HepG2 (cell line): ENCODE results near the gene LCN2. TPM values are rescaled to one million over a fixed set of nuclear protein-coding genes. Genes with fewer than 3 reads are reported as not detected.

Source experiments
- ATAC-seq: fragments of 200-7000 bp; cut with Tn5 transposase; 3 replicates; pipeline ENCODE4 v1.9.1; 2020; ENCODE audit warnings: mild to moderate bottlenecking, moderate library complexity
- BruUV-seq: library from RNA; stranded (reverse); fragments of 400-500 nt; replicated peaks from 2 replicates; lab custom pipeline; 2021; lab: Mats Ljungman, UMichigan
- CTCF ChIA-PET: fragments of 300-600 bp; formaldehyde crosslinking; extraction: SDS; loops from one replicate; lab custom pipeline; 2021; ENCODE audit warnings: low total read pairs, inconsistent platforms, low intra/inter-chr PET ratio; lab: Yijun Ruan, JAX
- POLR2A ChIA-PET: fragments of 350-600 bp; sonication (Branson Sonifier 250); formaldehyde crosslinking; loops from one replicate; lab custom pipeline; 2020; ENCODE audit warnings: antibody characterized with exemption, inconsistent platforms; lab: Yijun Ruan, JAX
- DNase-seq: peaks from one replicate; pipeline ENCODE4 v3.0.0-alpha.2; 2015; ENCODE audit warnings: low spot score
- FAIRE-seq: peaks from 3 replicates; lab custom pipeline; 2011; peaks lifted over from hg19 to GRCh38; lab: Jason Lieb, UNC
- H2AFZ ChIP-seq: one replicate; pipeline ENCODE4 v1.6.1; 2011; ENCODE audit warnings: low read length, inconsistent platforms
- H3K27ac ChIP-seq: fragments of 300-600 bp; 3 replicates; pipeline ENCODE4 v1.8.0; 2011; ENCODE audit warnings: mixed run types, mild to moderate bottlenecking, mixed read lengths, low read length, inconsistent platforms; ENCODE audit not compliant: insufficient read depth; ENCODE audit errors: extremely low read length
- H3K27me3 ChIP-seq, 2 experiments: fragments of 200-600 bp in 1 of 2; 2 replicates in 1 of 2; 3 replicates in 1 of 2; pipeline versions ENCODE4 v1.6.0 to v1.8.0; 2011; ENCODE audit warnings: low read length in 2 of 2, mild to moderate bottlenecking in 2 of 2, moderate library complexity in 2 of 2, inconsistent platforms in 1 of 2; ENCODE audit not compliant: insufficient read depth in 2 of 2, control insufficient read depth in 1 of 2
- H3K36me3 ChIP-seq, 2 experiments: fragments of 200-600 bp in 1 of 2; replicated peaks in 1 of 2; 2 replicates in 1 of 2; 3 replicates in 1 of 2; pipeline versions ENCODE4 v1.5.1 to v1.8.0; 2011; ENCODE audit warnings: low read length in 2 of 2, inconsistent platforms in 1 of 2; ENCODE audit not compliant: insufficient read depth in 2 of 2, control insufficient read depth in 1 of 2
- H3K4me1 ChIP-seq: 2 replicates; pipeline ENCODE4 v1.5.1; 2012; ENCODE audit warnings: low read length, inconsistent platforms; ENCODE audit not compliant: insufficient read depth
- H3K4me2 ChIP-seq: 2 replicates; pipeline ENCODE4 v1.6.0; 2011; ENCODE audit warnings: low read depth, low read length, inconsistent platforms
- H3K4me3 ChIP-seq, 3 experiments: fragments of 200-600 bp in 1 of 3; sonication (generic), shearing (Covaris generic) in 1 of 3; replicated peaks in 1 of 3; 2 replicates each; pipeline ENCODE4 v1.5.1; 2011 to 2016; ENCODE audit warnings: low read length in 3 of 3, inconsistent platforms in 2 of 3, low read depth in 2 of 3, mild to moderate bottlenecking in 2 of 3, control low read depth in 1 of 3, mixed read lengths in 1 of 3; ENCODE audit not compliant: insufficient read depth in 1 of 3
- H3K79me2 ChIP-seq: one replicate; pipeline ENCODE4 v1.6.1; 2011; ENCODE audit warnings: low read length, inconsistent platforms; ENCODE audit not compliant: insufficient read depth
- H3K9ac ChIP-seq: 2 replicates; pipeline ENCODE4 v1.6.0; 2011; ENCODE audit warnings: mild to moderate bottlenecking, low read depth, low read length, inconsistent platforms; ENCODE audit not compliant: insufficient read depth
- H3K9me3 ChIP-seq: 2 replicates; pipeline ENCODE4 v1.5.1; 2012; ENCODE audit warnings: mild to moderate bottlenecking, low read length
- H4K20me1 ChIP-seq: 2 replicates; pipeline ENCODE4 v1.6.0; 2011; ENCODE audit warnings: inconsistent platforms, mild to moderate bottlenecking, low read length, moderate library complexity; ENCODE audit not compliant: insufficient read depth
- FOXA3 ChIP-seq: IDR thresholded peaks from 2 replicates; pipeline ENCODE4 v1.6.1; 2016; ENCODE audit warnings: missing genetic modification reagents, missing compliant biosample characterization
- HNF1A ChIP-seq, 2 experiments: sonication (generic) in 1 of 2; formaldehyde crosslinking in 1 of 2; IDR thresholded peaks; 2 replicates each; pipeline versions ENCODE4 v1.4.0 to v1.6.1; 2016 to 2020; ENCODE audit warnings: borderline replicate concordance in 1 of 2, low read depth in 1 of 2, mild to moderate bottlenecking in 1 of 2, missing genetic modification reagents in 1 of 2
- IRF9 ChIP-seq: sonication (generic); formaldehyde crosslinking; IDR thresholded peaks from 2 replicates; pipeline ENCODE4 v1.8.0; 2022; ENCODE audit warnings: missing genetic modification reagents, mild to moderate bottlenecking, borderline replicate concordance
- MTF2 ChIP-seq: sonication (generic); formaldehyde crosslinking; IDR thresholded peaks from 2 replicates; pipeline ENCODE4 v1.5.0; 2020; ENCODE audit warnings: missing genetic modification reagents, borderline replicate concordance
- NCOA5 ChIP-seq: sonication (generic); formaldehyde crosslinking; IDR thresholded peaks from 2 replicates; pipeline ENCODE4 v1.4.0; 2020; ENCODE audit warnings: missing genetic modification reagents
- NFKBIZ ChIP-seq: IDR thresholded peaks from 2 replicates; pipeline ENCODE4 v1.6.1; 2018; ENCODE audit warnings: missing genetic modification reagents, missing compliant biosample characterization
- ZBTB2 ChIP-seq: sonication (generic); formaldehyde crosslinking; IDR thresholded peaks from 2 replicates; pipeline ENCODE4 v1.8.0; 2022; ENCODE audit warnings: low read depth, missing genetic modification reagents
- ZBTB43 ChIP-seq: sonication (generic); formaldehyde crosslinking; conservative IDR thresholded peaks from 2 replicates; pipeline ENCODE4 v1.4.0; 2020; ENCODE audit warnings: missing genetic modification reagents
- ZEB1 ChIP-seq: IDR thresholded peaks from 2 replicates; pipeline ENCODE4 v1.6.1; 2012; ENCODE audit warnings: mild to moderate bottlenecking, low read depth, inconsistent platforms; ENCODE audit not compliant: insufficient replicate concordance
- ZFY ChIP-seq: sonication (generic); formaldehyde crosslinking; IDR thresholded peaks from 2 replicates; pipeline ENCODE4 v1.4.0; 2020; ENCODE audit warnings: missing genetic modification reagents
- ZNF138 ChIP-seq: sonication (generic); formaldehyde crosslinking; IDR thresholded peaks from 2 replicates; pipeline ENCODE4 v1.5.0; 2020; ENCODE audit warnings: mild to moderate bottlenecking, low read depth, missing genetic modification reagents
- ZNF441 ChIP-seq: sonication (generic); formaldehyde crosslinking; IDR thresholded peaks from 2 replicates; pipeline ENCODE4 v1.7.0; 2021; ENCODE audit warnings: missing genetic modification reagents, borderline replicate concordance
- ZNF670 ChIP-seq: sonication (generic); formaldehyde crosslinking; IDR thresholded peaks from 2 replicates; pipeline ENCODE4 v1.8.0; 2022; ENCODE audit warnings: mild to moderate bottlenecking, missing genetic modification reagents, borderline replicate concordance
- ZNF749 ChIP-seq: sonication (generic); formaldehyde crosslinking; IDR thresholded peaks from 2 replicates; pipeline ENCODE4 v1.8.0; 2022; ENCODE audit warnings: mild to moderate bottlenecking, missing genetic modification reagents, moderate library complexity, borderline replicate concordance
- ZNF788 ChIP-seq: sonication (generic); formaldehyde crosslinking; IDR thresholded peaks from 2 replicates; pipeline ENCODE4 v1.5.0; 2020; ENCODE audit warnings: mild to moderate bottlenecking, missing genetic modification reagents, borderline replicate concordance
- ZSCAN22 ChIP-seq: sonication (generic); formaldehyde crosslinking; IDR thresholded peaks from 2 replicates; pipeline ENCODE4 v1.4.0; 2020; ENCODE audit warnings: mild to moderate bottlenecking, missing genetic modification reagents
- WGBS: methylation state at CpG from one replicate; pipeline ENCODE4 v1.1.6; 2017; ENCODE audit warnings: low lambda C conversion rate; 5-methylcytosine and 5-hydroxymethylcytosine counted together
- in situ Hi-C: cut with HindIII; loops from 2 replicates; pipeline ENCODE4 v1.10.0; 2017; ENCODE audit warnings: low pct_unique_long_range_greater_than_20kb; ENCODE audit not compliant: extremely low pct_ligation_motif_present
- intact Hi-C: fragments of 100-400 bp; cut with micrococcal nuclease; formaldehyde crosslinking; loops from one replicate; pipeline ENCODE4 v1.10.0; 2022; ENCODE audit not compliant: unreplicated experiment
- polyA plus RNA-seq, 8 experiments: library from polyadenylated mRNA; depleted of rRNA in 3 of 8; stranded (reverse) in 7 of 8; unstranded in 1 of 8; fragments of >200 nt; fragmentation: Illumina TruSeq in 4 of 8; extraction: Trizol in 4 of 8; gene quantifications; 2 replicates each; pipeline versions ENCODE4 v1.2.1 to v1.2.3, GENCODE V29; 2011 to 2016; ENCODE audit warnings: low read depth in 4 of 8, missing spikeins in 1 of 8, mixed read lengths in 1 of 8; ENCODE audit not compliant: insufficient read depth in 1 of 8
- total RNA-seq, 5 experiments: library from RNA; depleted of rRNA; stranded (reverse); fragments of >200 nt; fragmentation: Illumina TruSeq; extraction: Trizol; gene quantifications; 2 replicates each; pipeline ENCODE4 v1.2.3, GENCODE V29; 2016; ENCODE audit warnings: low read depth in 1 of 5

LCN2 gene
- total and polyA plus RNA-seq, 2 of the 13 experiments (the other 11 are each of a cell fraction or from before 2014, with no cell fraction given) = 0.38 to 1.4 TPM

GRCh38 chr9:128101231-128101661, 48.0 kb upstream of the LCN2 start:
- no peak overlapping the region for H3K27ac ChIP-seq
- intact Hi-C loops = loop anchor here (5.0 kb wide), 1 partner anchor 34 kb away; the partner anchor contains the start of genes NAIF1 and SLC25A25
- POLR2A ChIA-PET = interaction anchor here (0.6 to 0.7 kb wide), 2 partner anchors 27 to 1625 kb away, joined by 3 read pairs; no protein-coding TSS in a partner anchor
- TF ChIP-seq MTF2 (CRISPR knock-in tag) (no peak), IRF9 (CRISPR knock-in tag) (no peak), ZBTB2 (no peak), ZBTB43 (CRISPR knock-in tag) (no peak), HNF1A (IDR thresholded peaks at IDR 0.05; ENCODE audit: low read depth) (no peak), HNF1A (CRISPR knock-in tag; IDR thresholded peaks at IDR 0.05; ENCODE audit: borderline replicate concordance) (no peak), ZNF441 (CRISPR knock-in tag) (no peak), ZNF138 (CRISPR knock-in tag) (no peak), FOXA3 (CRISPR knock-in tag) (no peak), ZNF788 (no peak), NCOA5 (CRISPR knock-in tag) (no peak), ZNF670 (CRISPR knock-in tag) (no peak), ZNF749 (no peak), NFKBIZ (CRISPR knock-in tag) (no peak), ZFY (no peak), ZSCAN22 (CRISPR knock-in tag) (no peak), ZEB1 (no peak)

More at GRCh38 chr9:128101231-128101661, 48.0 kb upstream of the LCN2 start:
- in situ Hi-C loops = no loop called here
- peaks cover 17% of the 10 kb centered on the region; the same call in 1 of the 2 replicates for H4K20me1 ChIP-seq
- no peaks in the 10 kb centered on the region for H3K9me3 ChIP-seq
- H3K36me3 ChIP-seq = peaks cover 12 to 32% of the 10 kb centered on the region in 2 experiments
- no peaks in the 10 kb centered on the region; a peak in 1 of 5 replicates for H3K27me3 ChIP-seq
- CTCF ChIA-PET = interaction anchor here (1.2 kb wide), 1 partner anchor 17 kb away, joined by 4 read pairs; no protein-coding TSS in a partner anchor
- H3K79me2 ChIP-seq = peaks cover 33% of the 10 kb centered on the region
- no peak overlapping the region for H2AFZ ChIP-seq
- no peak overlapping the region for H3K9ac ChIP-seq
- peak overlapping the region in 1 of 3 experiments; percentile 89; a peak in 1 of 6 replicates for H3K4me3 ChIP-seq
- DNase-seq (peak; percentile 61), FAIRE-seq (peak; percentile 39), ATAC-seq (no peak)
- peaks cover 88% of the 10 kb centered on the region for H3K4me1 ChIP-seq
- 66% methylated on average over 12 of the region's 12 CpGs for WGBS
- peak overlapping the region; percentile 98 for H3K4me2 ChIP-seq
- no TSS peak for BruUV-seq
